Right renal cortex interstitium (tissue), 3 donors: Measurements from ENCODE around the gene AGBL4. TPM values are rescaled to one million over a fixed set of nuclear protein-coding genes. Genes with fewer than 3 reads are reported as not detected.

ENCODE experiments used
- DNase-seq, 3 donors: peaks; one replicate each; pipeline ENCODE4 v3.0.0-alpha.2; 2013; ENCODE audit warnings: low read depth in 3 of 3, low spot score in 2 of 3
- polyA plus RNA-seq, 3 donors: library from polyadenylated mRNA; unstranded; fragments of 120-200 nt; gene quantifications; one replicate each; pipeline ENCODE4 v1.2.1, GENCODE V29; 2013; ENCODE audit not compliant: insufficient read length in 3 of 3

Gene AGBL4
- polyA plus RNA-seq, 3 donors = 1.1 to 1.3 (median 1.3) TPM

DNA sequence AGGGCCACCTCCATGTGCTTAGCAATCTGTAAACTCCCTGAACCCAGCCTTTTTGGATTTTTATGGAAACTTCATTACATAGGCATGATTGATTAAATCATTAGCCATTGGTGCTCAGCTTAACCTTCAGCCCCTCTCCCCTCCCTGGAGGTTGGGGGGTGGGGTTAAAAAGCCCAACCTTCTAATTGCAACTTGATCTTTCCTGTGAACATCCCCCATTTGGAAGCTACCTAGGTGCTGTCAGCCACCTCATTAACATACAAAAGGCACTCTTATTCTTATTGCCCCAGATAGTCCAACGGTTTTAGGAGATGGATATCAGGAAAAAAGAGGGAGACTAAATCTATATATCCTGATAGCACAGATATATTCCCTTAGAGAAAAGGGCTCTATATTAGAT, 823.0 kb downstream of the AGBL4 start:
- no peak for DNase-seq

DNA sequence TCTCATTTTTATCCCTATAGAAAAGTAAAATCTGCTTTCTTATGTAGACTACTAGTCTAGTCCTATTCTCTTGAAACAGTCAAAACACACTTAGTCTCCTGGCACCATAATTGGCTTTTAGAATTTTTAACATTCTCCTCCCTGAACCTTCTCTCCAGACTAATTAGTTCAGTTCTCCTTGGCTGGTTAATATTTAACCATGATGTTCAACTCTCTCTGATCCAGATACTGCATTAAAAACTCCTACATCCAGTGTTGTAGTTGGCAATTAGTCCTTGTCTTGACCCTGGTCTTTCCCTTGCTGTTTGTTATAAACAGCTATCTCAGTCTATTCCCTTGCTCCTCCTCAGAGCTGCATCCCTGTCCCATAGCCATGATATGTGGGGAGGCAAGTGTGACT, 824.2 kb downstream of the AGBL4 start:
- DNase-seq = no peak

DNA sequence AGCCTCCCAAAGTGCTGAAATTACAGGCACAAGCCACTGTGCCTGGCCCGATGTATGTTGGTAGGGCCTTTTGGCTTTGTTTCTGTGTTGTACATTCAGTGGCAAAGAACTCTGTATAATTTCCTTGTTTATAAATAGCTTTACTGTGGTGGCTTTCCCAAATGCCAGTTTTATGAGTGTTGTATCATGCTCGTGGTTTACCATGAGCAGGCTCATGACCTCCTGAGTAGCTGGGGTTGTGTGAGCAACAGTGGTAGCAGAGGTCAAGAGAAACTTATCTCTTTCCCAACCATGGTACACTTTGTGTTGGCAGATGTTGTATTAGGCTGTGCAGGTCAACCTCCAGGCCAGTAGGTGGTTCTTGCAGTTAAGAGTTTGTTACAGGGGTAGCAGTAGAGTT, 826.7 kb downstream of the AGBL4 start:
- DNase-seq = no peak

DNA sequence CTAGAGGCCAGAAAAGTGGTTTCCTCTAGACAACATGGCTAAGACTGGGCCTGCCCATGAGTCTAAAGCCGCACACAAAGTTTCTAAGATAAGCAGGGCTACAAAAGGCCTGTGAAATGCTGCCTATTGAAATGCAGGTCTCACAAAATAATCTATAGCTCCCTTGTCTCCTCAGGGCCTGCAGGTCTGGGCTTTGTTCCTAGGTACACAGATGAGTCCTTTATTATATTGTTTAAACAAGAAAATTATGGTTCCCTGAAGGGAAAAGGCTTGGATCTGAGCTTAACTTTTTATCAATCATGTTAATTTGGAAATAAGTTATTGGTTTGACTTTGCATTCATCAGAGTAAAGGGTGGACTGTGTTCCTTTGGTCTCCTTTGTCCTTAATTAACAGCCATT, 833.6 kb downstream of the AGBL4 start:
- DNase-seq = no peak

DNA sequence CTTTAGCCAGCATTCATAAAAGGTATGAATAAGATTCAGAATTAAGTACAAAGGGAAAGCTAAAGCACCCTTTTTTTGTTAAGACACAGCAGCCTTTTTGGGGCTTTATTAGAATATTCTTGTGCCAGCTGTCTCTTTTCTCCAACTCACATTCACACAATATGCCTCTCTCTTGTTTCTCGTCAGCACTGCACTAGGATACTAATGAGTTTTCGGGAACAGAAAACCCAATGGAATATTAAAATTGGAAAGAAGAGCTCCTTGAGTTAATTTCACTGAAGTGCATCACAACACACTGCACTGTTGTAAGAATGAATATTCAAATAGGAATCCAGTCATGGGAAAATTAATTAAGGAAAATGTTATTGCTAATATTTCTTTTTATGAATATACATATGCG, 836.7 kb downstream of the AGBL4 start:
- no peak for DNase-seq

DNA sequence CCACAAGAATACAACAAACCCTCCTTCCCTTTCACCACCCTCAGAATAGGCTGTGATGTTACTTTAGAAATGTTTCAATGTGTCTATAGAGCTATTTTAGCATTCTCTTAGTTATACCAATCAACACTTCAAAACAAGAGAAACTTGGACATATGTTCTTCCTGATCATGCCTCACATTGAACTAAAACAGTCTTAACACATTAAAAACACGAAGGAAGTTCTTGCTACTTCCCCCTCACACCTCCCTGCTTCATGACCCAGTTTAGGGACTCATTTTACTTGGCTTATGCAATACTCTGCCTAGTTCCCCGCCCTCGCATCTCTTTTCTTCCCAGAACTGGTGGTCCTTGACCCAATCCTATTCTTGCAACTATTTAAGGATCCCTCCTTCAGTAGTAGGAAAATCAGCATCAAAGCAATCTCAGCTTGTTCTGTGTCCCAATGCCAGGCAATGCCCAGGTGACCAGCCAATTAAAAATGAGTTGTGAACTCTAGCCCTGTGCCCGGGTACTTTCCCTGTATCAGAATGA, 838.2 kb downstream of the AGBL4 start:
- DNase-seq = no peak

DNA sequence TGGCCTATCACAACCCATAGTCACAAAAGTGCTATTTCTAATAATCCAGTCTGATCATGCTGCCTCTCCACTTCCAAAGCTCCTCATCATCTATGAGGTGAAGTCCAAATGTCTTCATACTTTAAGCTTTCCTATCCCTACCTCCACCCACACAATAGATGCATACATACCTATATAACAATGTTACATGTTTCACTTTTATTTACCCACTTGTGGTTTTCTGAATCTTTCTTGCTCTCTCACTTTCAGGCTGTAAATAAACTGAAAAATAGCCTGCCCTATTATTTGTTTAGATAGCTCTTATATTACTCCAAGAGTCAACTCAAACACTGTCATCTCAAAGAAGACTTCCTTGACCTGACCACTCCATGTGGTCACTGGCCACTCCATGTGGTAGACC, 840.3 kb downstream of the AGBL4 start:
- no peak for DNase-seq

DNA sequence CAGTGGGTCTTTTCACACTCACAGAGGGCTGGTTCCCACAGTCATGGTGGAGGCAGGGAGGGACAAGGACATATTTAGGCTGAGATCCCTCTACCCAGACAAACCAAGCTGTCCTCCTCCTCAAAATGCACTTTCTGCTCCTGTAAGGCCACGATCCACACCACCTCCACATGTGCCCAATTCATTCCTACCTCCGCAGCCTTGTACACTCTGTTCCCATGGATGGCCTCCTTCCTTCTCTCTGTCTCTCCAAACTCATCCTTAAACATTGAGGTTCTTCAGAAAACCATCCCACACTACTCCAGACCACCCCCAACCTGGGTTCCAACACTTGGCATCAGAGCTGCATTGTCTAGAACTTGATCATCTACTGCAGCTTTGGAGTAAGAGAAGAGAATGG, 842.7 kb downstream of the AGBL4 start:
- no peak for DNase-seq

DNA sequence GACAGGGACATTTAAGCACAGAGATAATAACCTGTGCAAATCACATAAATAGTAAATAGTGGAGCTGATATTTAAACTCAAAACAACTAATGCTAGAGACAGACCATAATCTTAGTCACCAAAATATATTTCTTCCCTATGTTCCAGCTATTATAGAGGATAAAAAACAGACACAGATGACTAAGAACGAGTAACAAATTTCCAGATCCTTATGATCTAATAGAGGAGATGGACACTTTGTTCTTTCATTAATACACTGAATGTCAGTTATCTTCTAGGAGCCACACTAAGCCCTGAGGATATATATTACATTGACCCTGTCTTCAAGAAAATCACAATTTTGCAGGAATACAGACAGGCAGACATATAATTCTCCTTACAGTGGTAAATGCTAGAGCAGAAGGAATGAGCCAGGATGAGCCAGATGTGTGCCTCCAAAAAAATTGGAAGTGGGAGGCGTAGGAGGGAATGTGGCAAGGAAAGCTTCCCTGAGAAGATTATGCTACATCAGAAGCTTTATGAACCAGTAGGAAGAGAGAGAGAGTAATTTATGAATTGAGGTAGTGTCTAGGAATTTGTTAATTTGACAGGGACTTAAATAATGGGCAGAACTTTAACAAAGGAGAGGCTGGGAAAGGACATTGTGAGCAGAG, 851.7 kb downstream of the AGBL4 start:
- no peak for DNase-seq

DNA sequence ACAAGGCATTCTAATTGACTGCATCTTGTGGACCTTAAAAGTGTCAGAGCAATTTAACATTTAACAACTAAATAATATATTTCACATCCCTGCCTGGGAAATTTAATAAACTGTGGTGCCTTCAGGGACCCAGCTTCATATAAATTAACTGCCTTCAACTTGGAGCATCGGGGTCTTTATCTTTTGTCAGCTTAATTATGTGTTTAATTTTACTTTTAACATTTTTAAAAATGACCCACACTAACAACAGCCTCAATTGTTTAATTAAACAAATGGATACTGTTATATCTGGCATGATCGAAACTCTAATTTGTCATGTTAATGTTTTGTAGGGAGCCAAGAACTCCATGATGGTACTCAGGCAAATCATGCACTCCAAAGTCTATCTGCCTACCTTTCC, 857.7 kb downstream of the AGBL4 start:
- DNase-seq = no peak

DNA sequence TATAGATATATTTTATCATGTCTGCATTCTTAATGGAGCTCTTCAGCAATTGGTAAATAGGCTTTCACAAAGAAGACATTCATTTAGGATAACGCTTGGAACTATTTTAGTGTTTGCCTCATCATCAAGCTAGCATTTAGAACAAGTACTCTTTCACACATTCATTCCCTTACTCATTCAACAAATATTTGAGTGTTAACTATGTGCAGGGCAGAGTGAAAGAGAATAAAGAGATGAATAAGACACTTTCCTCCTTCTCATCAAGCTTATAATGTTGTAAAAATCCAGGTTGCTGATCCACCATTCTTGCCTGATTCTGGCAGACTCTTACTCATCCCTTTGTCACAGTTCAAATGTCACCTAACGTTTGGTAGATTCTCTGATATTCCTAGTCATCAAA, 860.7 kb downstream of the AGBL4 start:
- no peak for DNase-seq

DNA sequence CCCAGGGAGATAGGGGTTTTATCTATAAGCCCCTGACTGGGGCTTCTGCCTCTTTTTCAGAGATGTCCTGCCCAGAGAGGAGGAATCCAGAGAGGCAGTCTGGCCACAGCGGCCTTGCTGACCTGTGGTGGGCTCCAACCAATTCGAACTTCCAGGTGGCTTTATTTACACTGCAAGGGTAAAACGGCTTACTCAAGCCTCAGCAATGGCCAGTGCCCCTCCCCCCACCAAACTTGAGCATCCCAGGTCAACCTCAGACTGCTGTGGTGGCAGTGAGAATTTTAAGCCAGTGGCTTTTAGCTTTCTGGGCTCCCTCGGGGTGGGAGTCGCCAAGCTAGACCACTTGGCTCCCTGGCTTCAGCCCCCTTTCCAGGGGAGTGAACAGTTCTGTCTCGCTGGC, 863.1 kb downstream of the AGBL4 start:
- no peak for DNase-seq

DNA sequence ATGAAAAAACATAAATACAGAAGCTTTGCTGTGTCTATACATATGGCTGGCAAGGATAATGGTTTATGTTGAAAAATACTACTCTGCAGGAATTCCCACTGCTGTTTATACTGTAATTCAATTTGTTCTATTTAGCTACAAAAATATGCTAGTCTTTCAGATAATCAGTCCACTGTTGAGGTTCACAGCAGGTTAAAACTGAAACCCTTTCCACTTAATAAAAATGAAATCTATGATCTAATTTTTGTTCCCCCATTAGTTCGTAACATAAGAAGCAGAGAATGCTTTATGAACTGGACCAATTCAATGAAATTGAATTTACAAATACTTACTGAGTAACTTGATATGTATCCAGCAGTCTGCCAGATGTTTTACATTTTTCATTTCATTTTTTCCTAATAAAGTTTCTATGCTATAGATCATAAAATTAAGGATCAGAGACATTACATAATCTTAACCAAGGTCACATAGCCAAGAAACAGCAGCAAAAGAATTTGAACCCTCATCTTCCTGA, 887.0 kb downstream of the AGBL4 start:
- no peak for DNase-seq

DNA sequence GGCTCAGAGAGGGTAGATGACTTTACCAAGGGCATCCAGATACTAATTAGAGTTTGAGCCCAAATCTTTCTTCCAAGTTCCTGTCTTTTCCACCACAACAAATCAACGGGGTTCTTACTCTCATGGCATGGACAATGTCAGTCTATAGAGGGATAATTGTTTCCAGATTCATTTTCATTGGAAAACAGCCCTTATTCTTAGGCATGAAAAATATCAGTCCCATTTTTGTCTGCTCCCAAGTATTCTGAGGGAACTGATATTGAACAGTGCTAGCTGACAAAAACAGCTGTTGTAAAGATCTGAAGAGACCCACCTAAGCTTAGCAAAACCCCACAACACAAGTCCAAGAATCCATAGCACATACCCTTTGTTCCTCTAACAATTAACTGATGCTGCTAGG, 898.0 kb downstream of the AGBL4 start:
- DNase-seq = no peak

DNA sequence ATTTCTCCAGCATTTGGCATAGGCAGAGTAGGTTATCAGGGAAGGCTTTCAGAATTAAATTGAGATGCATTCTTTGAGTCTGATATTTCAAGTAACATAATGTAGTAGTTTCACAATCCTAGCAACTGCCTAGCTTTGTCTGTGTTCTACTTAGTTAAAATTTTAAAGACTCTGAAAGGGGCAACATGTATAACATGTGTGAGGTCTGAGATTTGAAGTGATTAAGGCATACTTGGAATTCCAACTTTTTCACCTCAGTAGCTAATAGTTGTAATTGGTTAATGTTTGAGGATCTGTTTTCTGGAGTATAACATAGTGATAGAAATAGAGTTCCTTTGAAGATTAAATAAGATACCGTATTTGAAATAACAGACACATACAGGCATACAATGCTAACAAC, 911.8 kb downstream of the AGBL4 start:
- no peak for DNase-seq

DNA sequence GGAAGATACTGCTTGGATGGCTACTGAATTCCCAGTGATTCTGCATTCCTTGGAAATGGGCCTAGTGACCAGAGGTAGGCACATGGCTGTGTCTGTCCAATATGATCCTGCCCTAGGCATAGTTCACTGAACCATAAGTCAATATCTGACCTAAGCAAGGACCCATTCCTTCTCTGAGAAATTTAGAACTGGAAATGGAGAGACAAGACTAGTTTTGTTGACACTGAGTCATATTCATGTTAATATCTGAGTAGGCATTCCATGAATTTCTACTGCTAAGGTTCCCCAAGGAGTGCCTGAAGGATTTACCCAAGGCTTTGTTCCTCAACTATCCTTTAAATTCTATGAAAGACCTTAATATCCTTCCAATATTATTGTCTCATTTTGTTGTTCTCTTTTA, 917.3 kb downstream of the AGBL4 start:
- DNase-seq = no peak

DNA sequence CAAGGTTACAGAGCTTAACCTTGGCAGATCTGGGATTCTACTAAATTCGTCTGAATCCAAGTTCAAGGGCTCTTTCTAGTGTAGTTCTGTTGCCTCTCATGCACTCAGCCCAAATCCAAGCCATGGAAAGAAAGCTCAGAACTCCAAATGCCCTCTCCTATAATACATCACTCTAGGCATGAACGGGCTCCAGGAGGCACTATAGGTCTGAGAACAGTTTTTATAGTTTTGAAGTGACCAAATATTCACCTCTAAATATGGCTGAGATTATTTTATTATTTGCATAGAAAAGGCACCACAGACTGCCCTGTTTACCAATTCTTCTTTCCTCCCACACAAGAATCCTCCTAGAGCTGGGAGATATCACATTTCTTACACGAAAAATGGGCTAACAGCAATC, 919.2 kb downstream of the AGBL4 start:
- DNase-seq = no peak

DNA sequence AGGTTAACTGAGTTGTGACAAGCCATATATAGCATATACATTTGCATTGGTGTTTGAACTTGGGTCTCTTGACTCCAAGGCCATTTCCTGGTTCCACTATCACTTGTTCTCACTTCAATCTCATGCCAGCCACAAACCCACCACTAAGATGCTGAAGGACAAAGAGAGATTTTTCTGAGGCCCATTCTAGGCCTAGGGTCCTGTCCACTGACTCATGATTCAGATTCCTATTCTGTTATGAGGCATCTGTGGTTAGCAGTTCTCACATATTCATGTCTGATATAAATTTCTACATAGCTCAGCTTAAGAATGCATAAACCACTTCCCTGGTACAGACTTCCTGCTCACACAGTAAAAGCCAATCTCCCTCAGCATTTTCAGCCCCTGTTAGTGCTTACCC, 921.0 kb downstream of the AGBL4 start:
- DNase-seq = no peak

DNA sequence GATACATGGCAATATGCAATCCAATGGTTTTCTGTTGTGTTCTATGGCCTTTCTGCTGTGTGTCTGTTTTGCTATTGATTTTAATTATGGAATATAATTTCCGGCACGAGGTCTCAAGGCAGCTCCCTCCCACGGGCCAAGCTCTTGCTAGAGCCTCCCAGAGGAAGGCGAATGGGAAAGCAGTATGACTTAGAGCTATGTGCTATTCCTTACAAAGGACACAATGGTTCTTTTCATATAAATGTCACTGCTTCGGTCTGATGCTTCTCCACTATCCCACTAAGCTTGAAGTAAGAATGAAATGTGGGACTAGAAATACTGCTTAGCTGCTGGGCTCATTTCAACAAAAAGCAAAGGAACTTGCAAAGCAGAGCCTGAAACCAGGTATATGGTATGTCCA, 924.9 kb downstream of the AGBL4 start:
- DNase-seq = no peak

DNA sequence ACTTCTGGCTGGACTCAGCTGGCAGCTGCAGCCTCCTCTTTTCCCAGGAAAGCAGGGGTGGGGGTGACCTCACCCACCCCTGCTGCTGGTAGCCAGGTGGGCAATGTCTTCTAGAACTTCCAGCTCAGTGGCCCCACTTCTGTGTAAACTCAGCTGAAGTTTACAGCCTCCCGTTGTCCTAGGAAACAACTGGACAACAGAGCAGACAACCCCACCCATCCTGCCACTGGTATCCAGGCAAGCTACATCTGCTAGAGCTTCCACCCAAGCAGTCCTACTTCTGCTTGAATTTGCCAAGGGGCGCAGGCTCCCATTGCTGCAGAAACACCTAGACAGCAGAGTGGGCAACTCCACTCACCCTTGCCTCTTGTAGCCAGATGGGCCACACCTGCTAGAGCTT, 937.4 kb downstream of the AGBL4 start:
- DNase-seq = no peak

DNA sequence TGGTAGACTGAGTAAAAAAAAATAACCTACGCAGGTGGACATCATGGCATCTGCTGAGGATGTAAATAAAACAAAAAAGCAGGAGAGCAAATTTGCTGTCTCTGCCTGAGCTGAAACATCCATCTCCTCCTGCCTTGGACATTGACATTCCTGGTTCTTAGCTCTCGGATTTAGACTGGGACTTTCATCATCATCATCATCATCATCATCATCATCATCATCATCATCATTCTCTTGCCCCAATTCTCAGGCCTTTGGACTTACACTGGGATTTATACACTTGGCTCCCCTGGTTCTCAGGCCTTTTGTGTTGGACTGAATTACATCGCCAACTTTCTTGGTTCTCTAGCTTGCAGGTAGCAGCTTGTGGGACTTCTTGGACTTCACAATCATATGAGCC, 938.7 kb downstream of the AGBL4 start:
- no peak for DNase-seq

DNA sequence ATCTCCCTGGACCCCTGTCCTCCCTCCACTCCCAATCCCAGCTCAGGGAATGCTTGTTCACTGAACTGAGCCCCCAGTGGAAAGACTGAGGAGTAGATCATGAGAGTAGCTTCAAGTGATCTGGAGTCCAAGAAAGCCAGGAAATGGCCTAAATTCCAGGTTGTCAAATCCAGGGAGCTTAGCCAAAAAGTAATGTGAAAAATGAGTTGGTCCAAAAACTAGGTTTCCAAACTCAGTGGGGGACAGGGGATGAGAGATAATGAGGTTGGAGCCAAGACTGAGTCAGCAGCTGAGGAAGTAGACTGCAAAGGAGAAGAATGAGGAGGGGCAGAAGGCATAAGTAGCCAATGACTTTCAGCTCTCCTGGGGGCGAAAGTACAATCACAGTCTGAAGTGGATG, 963.0 kb downstream of the AGBL4 start:
- DNase-seq = no peak

DNA sequence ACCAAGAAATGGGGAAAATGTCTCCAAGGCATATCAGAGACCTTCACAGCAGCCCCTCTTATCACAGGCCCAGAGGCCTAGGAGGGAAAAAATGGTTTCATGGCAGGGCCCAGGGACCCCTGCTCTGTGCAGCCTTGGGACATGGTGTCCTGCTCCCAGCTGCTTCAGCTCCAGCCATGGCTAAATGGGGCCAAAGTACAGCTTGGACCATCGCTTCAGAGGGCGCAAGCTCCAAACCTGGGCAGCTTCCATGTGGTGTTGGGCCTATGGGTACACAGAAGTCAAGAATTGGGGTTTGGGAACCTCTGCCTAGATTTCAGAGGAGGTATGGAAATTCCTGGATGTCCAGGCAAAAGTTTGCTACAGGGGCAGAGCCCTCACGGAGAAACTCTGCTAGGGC, 964.7 kb downstream of the AGBL4 start:
- no peak for DNase-seq
